GM19099 (cell line): ENCODE measurements around the gene SMIM32.

Source experiments
- POLR2A ChIP-seq: IDR thresholded peaks from 3 replicates; pipeline ENCODE4 v1.6.1; 2011; ENCODE audit warnings: low read depth; ENCODE audit not compliant: insufficient read length; ENCODE audit errors: extremely low read depth

SMIM32 gene

DNA sequence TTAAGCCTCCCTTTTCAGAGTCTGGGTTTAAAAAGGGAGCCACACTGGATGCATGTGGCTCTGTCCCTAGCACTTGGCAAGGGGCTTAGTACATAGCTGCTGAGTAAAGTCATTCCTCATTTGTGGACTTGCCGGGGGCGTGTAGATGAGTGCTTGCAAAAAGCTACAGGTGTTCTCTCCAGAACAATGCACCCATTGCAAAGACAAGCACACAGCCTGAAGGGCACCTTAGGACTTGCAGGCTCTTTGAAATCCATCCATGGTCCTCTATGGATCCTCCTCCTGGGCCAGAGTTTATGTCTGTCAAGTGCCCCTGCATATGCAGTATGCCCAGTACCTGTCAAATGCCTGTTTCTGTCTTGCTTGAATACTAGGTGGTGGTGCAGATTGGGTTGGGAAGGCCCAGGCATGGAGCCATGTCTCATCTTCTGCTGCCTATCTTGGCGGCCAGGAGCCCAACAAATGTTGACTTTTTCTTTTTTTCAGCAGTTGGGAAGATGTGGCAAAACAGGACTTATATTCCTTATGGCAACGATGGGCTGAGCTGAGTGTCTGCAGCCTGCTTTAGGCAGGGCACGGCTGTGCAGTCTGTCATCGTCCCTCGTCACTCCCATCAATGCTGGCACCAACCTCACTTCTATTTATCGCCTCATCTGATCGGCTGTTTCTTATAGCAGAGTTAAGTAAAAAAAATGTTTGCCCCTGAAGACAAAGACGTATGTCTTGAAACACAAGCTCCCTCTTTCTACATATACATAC lies 18.5 kb upstream of the SMIM32 start:
- TF ChIP-seq POLR2A = no peak

DNA sequence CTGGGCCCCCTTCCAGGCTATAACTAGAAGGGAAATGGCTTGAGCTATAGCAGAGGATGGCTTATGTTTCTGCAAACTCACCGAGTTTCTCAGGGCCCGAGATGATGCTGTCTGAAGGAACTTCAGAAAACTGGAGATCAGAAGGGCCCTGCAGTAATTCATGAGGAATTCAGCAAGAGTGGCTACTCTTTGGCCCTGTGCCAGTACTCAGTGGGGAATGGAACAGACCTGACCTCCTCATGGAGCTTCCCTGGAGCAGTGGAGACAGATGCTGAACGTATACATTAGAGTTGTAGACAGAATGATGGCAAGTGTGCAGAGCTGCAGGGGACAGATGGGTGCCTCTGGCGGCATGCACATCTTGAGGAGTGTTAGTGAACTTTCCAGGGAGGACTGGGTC lies 17.3 kb upstream of the SMIM32 start:
- TF ChIP-seq POLR2A = no peak

DNA sequence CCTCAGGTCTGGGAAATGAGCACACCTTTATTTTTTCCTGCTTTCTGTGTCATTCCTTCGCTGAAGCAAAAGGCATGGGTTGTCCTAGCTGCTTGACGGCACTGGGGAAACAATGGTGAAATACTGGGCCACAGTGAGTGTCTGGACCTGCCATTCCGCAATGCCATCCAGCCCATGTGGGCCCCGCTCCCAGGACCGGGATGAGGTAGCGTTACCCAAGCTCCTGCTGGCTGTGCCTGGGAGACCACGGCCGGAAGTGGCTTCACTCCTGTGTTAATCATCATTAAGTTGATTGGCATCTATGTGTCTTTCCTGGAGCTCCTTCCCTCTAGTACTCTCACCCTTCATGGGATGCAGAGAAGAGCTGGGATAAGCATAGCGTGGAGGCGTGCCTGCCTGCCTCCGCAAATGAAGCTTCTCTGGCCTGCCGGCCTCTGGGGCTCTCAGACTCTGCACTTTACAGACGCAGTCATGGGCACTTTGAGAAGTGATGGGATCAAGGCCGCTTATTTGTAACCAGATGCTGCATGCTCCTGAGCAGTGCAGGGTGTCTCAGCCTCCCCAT lies 16.5 kb upstream of the SMIM32 start:
- no peak for TF ChIP-seq POLR2A

DNA sequence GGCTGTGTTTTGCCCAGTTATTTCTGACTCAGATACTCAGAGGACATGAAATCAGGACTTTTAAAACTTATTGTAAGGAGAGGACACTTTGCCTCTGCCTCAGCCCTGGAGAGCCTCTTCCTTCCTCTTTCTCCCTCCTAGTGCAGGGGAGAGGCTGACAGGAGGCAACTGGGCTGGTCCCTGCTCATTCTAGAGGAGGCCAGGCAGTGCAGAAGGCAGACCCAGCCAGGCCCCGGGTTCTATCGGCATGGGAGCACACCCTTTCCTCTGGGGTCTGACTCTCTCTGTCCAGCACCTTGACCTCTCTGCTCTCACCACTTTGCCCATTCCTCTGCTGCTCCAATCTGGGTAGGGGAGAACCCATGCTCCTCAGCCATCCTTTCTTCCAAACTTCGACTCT lies 16.0 kb upstream of the SMIM32 start:
- TF ChIP-seq POLR2A = no peak

DNA sequence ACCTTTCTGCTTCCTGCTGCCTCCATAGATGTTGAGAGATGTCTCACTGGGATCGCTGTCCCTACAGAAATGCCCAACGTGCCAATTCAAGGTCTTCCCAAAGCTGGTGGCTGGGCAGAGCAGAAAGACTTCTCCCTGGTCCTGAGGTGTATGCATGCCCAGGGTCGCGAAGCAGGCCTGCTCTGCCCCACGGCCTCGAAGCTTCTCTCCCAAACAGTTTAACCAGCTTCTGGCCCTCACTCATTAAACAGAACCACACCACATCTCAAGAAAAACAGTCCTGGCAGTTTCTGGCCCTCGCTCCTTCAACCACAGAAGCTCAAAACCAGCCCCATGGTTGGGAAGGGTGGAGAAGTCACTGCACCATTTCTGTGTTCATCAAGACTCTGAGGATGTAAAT lies 14.7 kb upstream of the SMIM32 start:
- no peak for TF ChIP-seq POLR2A

DNA sequence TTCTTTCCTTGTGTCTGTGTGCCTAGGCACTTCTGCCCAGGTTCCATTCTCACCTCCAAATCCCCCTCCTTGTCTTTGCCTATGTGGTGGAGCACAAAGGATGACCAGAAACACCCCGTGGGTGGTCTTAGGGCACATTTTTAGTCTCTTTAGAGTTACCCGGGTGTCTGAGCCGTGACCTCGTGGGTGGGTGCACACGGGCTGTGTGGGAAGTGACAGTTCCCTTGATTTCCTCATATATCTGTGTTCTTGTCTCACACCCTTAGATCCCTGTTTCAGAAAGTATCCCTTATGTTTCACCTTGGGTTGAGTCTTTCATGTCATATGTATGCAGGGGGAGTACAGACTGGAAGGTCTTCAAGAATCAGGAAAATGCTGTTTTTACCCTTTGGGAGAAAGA lies 13.4 kb upstream of the SMIM32 start:
- TF ChIP-seq POLR2A = no peak

DNA sequence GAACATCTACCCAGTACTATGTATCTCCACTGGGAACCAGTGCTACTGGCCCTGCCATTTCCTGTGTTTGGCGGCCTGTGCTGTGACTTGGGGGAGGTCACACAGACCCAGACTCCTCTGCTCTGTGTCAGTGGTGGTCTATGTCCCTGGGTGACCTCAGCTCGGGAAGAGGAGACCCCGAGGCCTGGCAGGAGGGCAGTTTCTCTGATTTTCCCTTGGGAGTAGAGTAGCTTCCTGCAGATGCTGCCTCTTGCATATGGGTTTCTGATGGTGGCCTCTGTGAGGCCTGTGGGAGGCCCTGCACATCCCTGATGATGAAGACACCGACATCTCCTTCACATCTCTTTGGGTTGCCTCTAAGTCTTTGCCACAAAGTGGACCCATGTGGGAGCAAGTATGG lies 13.0 kb upstream of the SMIM32 start:
- TF ChIP-seq POLR2A = no peak

DNA sequence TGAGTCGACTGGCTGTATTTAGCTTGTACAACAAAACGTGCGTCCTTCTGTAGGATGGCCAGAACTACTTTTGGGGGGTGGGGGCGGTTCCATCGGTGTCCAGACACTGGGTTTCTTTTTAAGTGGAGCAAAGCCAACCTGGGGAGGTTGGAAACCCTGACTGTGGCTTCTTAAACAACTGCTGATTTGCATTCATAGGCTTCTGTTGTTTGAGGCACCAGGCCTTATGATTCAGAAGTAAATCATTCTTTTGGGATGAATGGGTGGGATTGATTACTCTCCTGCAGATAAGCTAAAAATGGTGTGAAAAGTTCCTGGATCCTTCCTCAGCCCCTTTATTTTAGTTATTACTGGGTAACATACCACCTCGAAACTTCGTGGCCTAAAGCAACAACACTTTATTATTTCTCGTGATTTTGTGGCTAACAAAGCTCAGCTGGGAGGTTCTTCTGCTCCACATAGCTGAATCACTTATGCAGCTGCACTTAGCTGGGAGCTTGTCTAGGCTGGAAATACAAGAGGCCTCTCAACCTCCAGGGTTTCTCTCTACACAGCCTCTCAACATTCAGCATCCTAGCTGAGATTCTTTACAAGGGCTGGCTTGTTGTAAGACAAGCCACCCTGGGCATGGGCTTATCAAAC lies 12.2 kb upstream of the SMIM32 start:
- no peak for TF ChIP-seq POLR2A

DNA sequence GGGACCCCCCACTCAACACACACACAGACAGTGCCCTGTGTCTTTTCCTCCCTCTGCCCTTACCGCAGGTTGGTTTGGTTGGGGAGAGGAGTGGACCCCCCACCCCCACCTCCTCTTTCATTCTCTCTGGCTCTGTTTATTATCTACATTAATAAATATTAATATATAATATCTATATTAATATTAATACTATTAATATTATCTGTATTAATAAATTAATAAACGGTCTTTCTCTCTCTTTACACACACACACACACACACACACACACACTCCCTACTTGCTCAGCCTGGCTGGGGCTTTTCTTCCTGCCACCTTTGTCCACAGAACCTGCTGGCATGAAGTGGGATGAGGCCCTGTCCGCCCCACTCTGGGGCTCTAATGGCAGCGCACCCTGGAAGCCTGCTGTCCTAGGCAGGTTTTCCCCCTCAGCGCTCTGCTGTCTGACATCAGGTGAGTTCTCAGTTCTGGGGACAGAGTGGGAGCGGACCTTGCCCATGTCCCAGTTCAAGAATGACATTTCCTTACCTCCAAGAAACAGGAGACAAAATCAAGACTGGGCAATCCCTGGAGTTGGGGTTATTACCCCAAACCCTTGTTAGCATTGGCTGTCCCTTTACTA lies 10.5 kb upstream of the SMIM32 start:
- no peak for TF ChIP-seq POLR2A

DNA sequence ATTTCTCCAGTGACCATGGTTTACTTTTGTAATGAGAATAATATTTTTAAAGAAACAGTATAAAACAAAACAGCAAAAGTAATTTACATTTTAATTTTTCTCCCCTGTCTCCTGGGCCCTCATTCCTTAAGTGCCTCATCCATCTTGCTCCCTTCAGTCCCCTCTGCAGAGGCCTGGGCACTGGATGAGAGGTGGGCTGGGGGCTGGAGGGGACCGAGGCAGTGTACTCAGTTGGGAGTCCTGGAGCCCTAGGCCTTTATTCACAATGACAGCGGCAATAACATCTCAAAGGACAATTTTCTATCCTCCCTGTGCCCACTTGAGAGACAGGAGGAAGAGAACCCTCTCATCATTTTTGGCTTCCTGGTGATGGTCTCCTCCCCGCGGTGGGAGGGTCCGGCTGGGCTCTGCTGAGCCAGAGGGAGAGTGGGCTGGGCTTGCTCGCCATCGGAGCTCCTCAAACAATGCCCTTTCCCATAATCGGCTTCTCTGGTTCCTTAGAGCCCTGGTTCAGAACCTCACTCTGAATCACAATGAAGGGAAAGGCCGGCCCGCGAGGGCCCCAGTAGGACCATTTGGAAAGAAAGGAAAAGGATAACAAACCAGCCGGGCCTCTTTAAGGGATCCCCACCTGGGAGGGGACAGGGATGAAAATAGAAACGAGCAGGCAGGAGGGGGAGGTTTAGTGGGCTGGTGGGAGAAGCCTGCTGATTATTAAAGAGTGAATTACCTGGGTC lies 9.7 kb upstream of the SMIM32 start:
- no peak for TF ChIP-seq POLR2A

DNA sequence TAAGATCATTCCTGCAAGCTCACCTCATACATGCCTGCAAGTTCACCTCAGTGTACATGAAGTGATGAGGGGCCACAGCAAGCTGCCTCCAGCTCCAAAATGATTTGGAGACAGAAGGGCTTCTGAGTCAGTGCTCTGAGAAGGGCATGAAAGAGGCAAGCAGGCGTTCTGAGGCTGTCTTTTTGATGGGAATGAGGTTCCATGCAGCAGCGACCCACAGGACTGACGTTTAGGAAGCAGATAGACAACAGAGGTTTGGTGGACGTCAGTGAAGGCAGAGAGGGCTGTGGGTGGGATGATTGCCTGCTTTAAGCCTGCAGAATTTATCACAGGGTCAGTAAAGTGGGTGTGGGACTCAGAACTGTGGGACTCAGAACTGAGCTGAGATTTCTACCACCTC lies 8.9 kb upstream of the SMIM32 start:
- no peak for TF ChIP-seq POLR2A

DNA sequence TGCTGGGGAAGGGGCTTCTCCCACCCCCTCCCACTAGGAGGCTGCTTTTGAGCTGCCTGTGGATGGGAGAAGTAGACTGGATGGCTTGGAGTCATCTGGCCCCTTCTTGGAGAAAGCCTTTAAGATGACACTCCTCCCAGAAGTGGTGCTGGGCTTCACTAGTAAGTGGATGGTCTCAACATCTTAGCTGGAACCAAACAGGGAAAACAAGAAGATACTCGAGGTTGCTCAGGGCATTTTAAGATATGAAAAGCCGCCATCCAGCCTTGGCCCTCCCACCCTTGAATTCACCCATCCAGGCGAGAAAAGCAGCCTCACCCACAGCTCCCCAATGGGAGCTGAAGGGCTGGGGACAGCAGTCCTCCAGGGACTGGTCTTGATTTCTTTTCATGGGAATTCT lies 7.8 kb upstream of the SMIM32 start:
- no peak for TF ChIP-seq POLR2A

DNA sequence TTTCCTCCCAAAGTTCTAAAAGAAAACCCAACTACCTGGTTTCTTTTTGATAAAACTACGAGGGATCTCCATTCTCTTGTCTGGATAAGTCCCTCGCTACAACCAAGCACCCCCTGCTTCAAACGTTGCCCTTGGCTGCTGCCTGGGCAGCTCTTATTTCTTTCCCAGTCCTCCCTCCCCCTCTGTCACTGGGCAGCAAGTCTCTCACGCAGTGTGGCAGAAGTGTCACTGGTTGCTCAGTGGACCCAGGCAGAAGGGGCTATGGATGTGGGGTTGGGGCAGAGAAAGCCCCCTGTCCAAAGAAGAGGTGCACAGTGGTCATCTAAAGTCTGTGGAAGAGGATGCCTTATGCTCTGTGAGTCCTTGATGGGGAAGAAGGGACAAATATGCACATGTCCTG lies 7.2 kb upstream of the SMIM32 start:
- no peak for TF ChIP-seq POLR2A

DNA sequence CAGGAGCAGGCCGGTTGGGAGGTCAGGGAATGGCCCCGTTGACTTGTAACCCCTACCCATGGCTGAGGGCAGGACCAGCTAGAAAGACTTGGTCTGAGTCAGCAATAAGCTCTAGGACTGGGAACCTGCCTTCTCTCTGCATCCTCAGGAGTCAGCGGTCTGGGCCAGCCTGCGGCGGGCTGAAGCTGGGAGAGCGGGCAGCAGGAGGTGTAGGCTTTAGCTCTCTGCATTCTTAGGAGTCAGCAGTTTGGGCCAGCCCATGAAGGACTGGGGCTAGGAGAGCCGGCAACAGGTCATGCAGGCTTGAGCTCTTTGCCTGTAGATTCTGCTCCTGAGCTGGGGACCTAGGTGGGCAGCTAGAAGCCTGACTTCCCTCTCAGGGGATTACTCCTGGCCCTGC lies 6.4 kb upstream of the SMIM32 start:
- TF ChIP-seq POLR2A = no peak

DNA sequence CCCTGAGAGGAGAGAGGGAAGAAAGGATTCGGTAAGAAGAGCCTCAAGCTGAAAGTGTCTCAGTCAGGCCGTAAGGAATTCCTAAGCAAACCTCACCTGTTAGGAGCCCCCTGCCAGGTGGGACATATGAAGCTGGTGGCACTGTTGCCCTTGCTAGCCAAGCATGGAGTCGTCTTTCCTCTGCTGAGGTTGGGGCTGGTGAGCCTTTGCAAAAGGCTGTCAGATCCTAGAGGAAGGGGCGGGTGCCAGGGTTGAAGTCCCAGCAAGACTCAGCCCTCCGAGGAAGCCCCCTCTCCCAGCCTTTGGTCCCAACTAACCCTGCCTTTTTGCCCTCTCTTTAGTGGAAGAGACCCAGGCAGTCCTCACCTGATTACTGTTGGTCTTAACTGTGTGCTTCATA lies 5.5 kb upstream of the SMIM32 start:
- no peak for TF ChIP-seq POLR2A

DNA sequence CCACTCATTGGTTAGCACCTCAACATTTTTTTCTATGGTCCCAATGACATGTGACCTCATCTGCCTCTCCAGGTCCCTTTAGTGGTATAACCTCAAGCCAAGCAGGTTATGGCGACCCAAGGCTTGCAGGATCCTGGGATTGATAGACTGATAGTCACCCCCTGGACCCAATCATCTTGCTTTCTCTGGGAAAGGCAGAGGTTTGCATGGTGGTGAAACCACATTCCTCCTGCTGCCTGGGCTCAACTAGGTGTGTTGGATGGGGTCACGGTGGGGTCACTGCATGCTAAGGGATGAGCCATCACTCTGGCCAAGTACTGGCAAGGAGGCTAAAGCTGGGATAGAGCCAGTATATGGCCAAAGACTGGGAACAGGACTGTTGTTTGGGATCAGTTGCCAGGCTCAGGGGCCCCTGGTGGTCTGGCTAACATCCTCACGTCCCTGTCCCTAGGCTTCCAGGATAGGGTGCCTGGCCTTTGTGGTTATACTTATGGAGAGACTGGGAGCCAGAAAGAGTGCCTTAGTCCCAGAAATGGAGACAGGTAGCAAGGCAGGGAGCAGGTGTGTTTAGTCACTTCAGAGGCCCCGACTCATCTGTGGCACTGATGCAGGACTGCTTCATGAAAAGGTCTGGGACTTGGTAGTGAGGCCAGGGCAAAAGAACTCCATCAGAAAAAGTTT lies 4.6 kb upstream of the SMIM32 start:
- TF ChIP-seq POLR2A = no peak
